SK-N-SH treated with all-trans-retinoic acid at 6 μM for 48 hours (cell line): ENCODE measurements around the gene TRAP1.
"Not testable (repeated sequence)": the region's sequence is repeated elsewhere in the genome, so short reads cannot be mapped to it uniquely, and the experiment has no call there.

Experiments
- ATAC-seq: fragments of 200-7000 bp; cut with Tn5 transposase; 3 replicates; pipeline ENCODE4 v1.9.1; 2020; ENCODE audit warnings: mild to moderate bottlenecking, moderate library complexity
- ARNTL ChIP-seq: fragments of 450-650 bp; formaldehyde crosslinking; IDR thresholded peaks from 2 replicates; pipeline ENCODE4 v1.5.0; 2020; ENCODE audit warnings: low read depth, mild to moderate bottlenecking, moderate library complexity, borderline replicate concordance
- BACH2 ChIP-seq: fragments of 250-450 bp; sonication (Bioruptor Pico); IDR thresholded peaks from 2 replicates; pipeline ENCODE4 v1.9.0; 2021; ENCODE audit warnings: mild to moderate bottlenecking, borderline replicate concordance
- GLIS3 ChIP-seq: fragments of 250-450 bp; sonication (Bioruptor Pico); IDR thresholded peaks from 2 replicates; pipeline ENCODE4 v1.5.0; 2020; ENCODE audit warnings: mild to moderate bottlenecking, moderate library complexity
- OSR1 ChIP-seq: fragments of 250-450 bp; sonication (Bioruptor Pico); IDR thresholded peaks from 2 replicates; pipeline ENCODE4 v1.8.0; 2022; ENCODE audit warnings: moderate library complexity, mild to moderate bottlenecking, inconsistent platforms
- PPARA ChIP-seq: fragments of 250-450 bp; sonication (Bioruptor Pico); IDR thresholded peaks from 2 replicates; pipeline ENCODE4 v1.5.0; 2020; ENCODE audit warnings: mild to moderate bottlenecking, borderline replicate concordance
- SNAI2 ChIP-seq: fragments of 250-450 bp; sonication (Bioruptor Pico); IDR thresholded peaks from 2 replicates; pipeline ENCODE4 v1.5.0; 2020; ENCODE audit warnings: mild to moderate bottlenecking, moderate library complexity
- TCF4 ChIP-seq: fragments of 250-450 bp; sonication (Bioruptor Pico); IDR thresholded peaks from 2 replicates; pipeline ENCODE4 v1.8.0; 2021; ENCODE audit warnings: mild to moderate bottlenecking, moderate library complexity, borderline replicate concordance
- TOX ChIP-seq: fragments of 250-450 bp; sonication (Bioruptor Pico); IDR thresholded peaks from 2 replicates; pipeline ENCODE4 v1.8.0; 2021; ENCODE audit warnings: mild to moderate bottlenecking, moderate library complexity, borderline replicate concordance
- ZC3H10 ChIP-seq: fragments of 250-450 bp; sonication (Bioruptor Pico); IDR thresholded peaks from 2 replicates; pipeline ENCODE4 v1.5.1; 2021; ENCODE audit warnings: mild to moderate bottlenecking, moderate library complexity
- ZFP3 ChIP-seq: fragments of 250-450 bp; sonication (Bioruptor Pico); IDR thresholded peaks from 2 replicates; pipeline ENCODE4 v1.5.0; 2020; ENCODE audit warnings: mild to moderate bottlenecking, moderate library complexity
- ZFP30 ChIP-seq: fragments of 450-650 bp; formaldehyde crosslinking; IDR thresholded peaks from 2 replicates; pipeline ENCODE4 v1.5.0; 2022; ENCODE audit warnings: mild to moderate bottlenecking, moderate library complexity
- ZNF70 ChIP-seq: fragments of 450-650 bp; formaldehyde crosslinking; IDR thresholded peaks from 2 replicates; pipeline ENCODE4 v1.5.0; 2020; ENCODE audit warnings: mild to moderate bottlenecking, moderate library complexity
- TF ChIP-seq, protein P1 (sequence below): fragments of 250-450 bp; sonication (Bioruptor Pico); IDR thresholded peaks from 2 replicates; pipeline ENCODE4 v1.8.0; 2021; ENCODE audit warnings: low read depth, mild to moderate bottlenecking, moderate library complexity, borderline replicate concordance
- TF ChIP-seq, protein P2 (sequence below): fragments of 250-450 bp; sonication (Bioruptor Pico); IDR thresholded peaks from 2 replicates; pipeline ENCODE4 v1.5.0; 2020; ENCODE audit warnings: mild to moderate bottlenecking, moderate library complexity
- TF ChIP-seq, protein P3 (sequence below): fragments of 250-450 bp; sonication (Bioruptor Pico); IDR thresholded peaks from 2 replicates; pipeline ENCODE4 v1.5.1; 2020; ENCODE audit warnings: low read depth, mild to moderate bottlenecking, moderate library complexity
- TF ChIP-seq, protein P4 (sequence below): fragments of 250-450 bp; sonication (Bioruptor Pico); IDR thresholded peaks from 2 replicates; pipeline ENCODE4 v1.8.0; 2020; ENCODE audit warnings: mild to moderate bottlenecking, moderate library complexity, borderline replicate concordance
- TF ChIP-seq, protein P5 (sequence below): fragments of 250-450 bp; sonication (Bioruptor Pico); IDR thresholded peaks from 2 replicates; pipeline ENCODE4 v1.5.1; 2021; ENCODE audit warnings: mild to moderate bottlenecking, moderate library complexity

The TRAP1 gene

DNA sequence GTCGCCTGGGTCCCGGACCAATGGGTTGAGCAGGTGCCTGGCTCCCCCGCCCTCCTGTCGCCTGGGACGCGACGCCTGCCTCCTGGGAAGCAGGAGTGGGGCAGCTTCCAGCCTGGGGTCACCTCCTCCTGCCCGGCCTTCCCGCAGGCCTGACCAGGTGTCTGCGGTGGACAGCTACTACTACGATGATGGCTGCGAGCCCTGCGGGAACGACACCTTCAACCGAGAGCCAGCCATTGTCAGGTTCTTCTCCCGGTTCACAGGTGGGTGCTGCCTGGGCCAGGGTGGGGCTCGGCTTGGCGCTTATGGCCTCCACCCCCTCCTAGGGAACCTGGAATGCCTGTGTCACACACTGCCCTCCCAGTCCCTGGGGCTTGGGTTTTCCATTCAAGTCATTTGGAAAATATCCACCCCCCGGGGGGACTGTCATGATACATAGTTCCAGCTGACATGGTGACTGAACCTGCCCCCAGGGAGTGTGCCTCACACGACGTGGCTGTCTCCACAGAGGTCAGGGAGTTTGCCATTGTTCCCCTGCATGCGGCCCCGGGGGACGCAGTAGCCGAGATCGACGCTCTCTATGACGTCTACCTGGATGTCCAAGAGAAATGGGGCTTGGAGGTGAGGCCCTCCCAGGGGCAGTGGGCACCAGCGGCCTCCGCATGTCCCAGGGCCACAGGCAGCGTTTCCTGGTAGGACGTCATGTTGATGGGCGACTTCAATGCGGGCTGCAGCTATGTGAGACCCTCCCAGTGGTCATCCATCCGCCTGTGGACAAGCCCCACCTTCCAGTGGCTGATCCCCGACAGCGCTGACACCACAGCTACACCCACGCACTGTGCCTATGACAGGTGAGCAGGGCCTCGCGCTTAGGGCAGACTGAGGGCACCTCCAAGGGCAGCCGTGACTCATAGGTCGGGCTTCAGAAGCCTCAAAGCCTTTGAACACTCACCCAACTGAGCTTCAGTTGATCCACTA, 60.5 kb downstream of the TRAP1 start:
- TF ChIP-seq, protein P1, sequence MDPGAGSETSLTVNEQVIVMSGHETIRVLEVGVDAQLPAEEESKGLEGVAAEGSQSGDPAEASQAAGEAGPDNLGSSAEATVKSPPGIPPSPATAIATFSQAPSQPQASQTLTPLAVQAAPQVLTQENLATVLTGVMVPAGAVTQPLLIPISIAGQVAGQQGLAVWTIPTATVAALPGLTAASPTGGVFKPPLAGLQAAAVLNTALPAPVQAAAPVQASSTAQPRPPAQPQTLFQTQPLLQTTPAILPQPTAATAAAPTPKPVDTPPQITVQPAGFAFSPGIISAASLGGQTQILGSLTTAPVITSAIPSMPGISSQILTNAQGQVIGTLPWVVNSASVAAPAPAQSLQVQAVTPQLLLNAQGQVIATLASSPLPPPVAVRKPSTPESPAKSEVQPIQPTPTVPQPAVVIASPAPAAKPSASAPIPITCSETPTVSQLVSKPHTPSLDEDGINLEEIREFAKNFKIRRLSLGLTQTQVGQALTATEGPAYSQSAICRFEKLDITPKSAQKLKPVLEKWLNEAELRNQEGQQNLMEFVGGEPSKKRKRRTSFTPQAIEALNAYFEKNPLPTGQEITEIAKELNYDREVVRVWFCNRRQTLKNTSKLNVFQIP (CRISPR knock-in tag) = no peak
- TF ChIP-seq PPARA (CRISPR knock-in tag) = no peak
- no peak for TF ChIP-seq ZNF70
- TF ChIP-seq SNAI2 = no peak
- TF ChIP-seq, protein P2, sequence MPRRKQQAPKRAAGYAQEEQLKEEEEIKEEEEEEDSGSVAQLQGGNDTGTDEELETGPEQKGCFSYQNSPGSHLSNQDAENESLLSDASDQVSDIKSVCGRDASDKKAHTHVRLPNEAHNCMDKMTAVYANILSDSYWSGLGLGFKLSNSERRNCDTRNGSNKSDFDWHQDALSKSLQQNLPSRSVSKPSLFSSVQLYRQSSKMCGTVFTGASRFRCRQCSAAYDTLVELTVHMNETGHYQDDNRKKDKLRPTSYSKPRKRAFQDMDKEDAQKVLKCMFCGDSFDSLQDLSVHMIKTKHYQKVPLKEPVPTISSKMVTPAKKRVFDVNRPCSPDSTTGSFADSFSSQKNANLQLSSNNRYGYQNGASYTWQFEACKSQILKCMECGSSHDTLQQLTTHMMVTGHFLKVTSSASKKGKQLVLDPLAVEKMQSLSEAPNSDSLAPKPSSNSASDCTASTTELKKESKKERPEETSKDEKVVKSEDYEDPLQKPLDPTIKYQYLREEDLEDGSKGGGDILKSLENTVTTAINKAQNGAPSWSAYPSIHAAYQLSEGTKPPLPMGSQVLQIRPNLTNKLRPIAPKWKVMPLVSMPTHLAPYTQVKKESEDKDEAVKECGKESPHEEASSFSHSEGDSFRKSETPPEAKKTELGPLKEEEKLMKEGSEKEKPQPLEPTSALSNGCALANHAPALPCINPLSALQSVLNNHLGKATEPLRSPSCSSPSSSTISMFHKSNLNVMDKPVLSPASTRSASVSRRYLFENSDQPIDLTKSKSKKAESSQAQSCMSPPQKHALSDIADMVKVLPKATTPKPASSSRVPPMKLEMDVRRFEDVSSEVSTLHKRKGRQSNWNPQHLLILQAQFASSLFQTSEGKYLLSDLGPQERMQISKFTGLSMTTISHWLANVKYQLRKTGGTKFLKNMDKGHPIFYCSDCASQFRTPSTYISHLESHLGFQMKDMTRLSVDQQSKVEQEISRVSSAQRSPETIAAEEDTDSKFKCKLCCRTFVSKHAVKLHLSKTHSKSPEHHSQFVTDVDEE (CRISPR knock-in tag) = no peak
- TF ChIP-seq, protein P3, sequence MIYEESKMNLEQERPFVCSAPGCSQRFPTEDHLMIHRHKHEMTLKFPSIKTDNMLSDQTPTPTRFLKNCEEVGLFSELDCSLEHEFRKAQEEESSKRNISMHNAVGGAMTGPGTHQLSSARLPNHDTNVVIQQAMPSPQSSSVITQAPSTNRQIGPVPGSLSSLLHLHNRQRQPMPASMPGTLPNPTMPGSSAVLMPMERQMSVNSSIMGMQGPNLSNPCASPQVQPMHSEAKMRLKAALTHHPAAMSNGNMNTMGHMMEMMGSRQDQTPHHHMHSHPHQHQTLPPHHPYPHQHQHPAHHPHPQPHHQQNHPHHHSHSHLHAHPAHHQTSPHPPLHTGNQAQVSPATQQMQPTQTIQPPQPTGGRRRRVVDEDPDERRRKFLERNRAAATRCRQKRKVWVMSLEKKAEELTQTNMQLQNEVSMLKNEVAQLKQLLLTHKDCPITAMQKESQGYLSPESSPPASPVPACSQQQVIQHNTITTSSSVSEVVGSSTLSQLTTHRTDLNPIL (CRISPR knock-in tag) = no peak
- no peak for TF ChIP-seq TCF4 (CRISPR knock-in tag)
- TF ChIP-seq OSR1 = no peak
- TF ChIP-seq, protein P4, sequence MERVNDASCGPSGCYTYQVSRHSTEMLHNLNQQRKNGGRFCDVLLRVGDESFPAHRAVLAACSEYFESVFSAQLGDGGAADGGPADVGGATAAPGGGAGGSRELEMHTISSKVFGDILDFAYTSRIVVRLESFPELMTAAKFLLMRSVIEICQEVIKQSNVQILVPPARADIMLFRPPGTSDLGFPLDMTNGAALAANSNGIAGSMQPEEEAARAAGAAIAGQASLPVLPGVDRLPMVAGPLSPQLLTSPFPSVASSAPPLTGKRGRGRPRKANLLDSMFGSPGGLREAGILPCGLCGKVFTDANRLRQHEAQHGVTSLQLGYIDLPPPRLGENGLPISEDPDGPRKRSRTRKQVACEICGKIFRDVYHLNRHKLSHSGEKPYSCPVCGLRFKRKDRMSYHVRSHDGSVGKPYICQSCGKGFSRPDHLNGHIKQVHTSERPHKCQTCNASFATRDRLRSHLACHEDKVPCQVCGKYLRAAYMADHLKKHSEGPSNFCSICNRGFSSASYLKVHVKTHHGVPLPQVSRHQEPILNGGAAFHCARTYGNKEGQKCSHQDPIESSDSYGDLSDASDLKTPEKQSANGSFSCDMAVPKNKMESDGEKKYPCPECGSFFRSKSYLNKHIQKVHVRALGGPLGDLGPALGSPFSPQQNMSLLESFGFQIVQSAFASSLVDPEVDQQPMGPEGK (CRISPR knock-in tag) = no peak
- TF ChIP-seq ZC3H10 (CRISPR knock-in tag) = no peak
- TF ChIP-seq TOX (CRISPR knock-in tag) = no peak
- no peak for TF ChIP-seq ZFP30 (CRISPR knock-in tag)
- TF ChIP-seq BACH2 (CRISPR knock-in tag) = no peak
- TF ChIP-seq ARNTL = no peak
- no peak for TF ChIP-seq ZFP3 (CRISPR knock-in tag)
- no peak for ATAC-seq

DNA sequence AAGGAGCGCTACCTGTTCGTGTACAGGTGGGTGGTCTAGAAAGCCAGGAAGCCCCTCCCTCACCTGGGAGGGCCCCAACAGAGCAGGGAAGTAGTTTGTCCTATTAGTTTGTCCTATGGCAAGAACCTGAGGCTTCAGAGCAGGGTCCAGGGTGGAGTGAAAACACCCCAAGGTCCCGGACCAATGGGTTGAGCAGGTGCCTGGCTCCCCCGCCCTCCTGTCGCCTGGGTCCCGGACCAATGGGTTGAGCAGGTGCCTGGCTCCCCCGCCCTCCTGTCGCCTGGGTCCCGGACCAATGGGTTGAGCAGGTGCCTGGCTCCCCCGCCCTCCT, 61.2 kb downstream of the TRAP1 start:
- not testable (repeated sequence) for ATAC-seq

DNA sequence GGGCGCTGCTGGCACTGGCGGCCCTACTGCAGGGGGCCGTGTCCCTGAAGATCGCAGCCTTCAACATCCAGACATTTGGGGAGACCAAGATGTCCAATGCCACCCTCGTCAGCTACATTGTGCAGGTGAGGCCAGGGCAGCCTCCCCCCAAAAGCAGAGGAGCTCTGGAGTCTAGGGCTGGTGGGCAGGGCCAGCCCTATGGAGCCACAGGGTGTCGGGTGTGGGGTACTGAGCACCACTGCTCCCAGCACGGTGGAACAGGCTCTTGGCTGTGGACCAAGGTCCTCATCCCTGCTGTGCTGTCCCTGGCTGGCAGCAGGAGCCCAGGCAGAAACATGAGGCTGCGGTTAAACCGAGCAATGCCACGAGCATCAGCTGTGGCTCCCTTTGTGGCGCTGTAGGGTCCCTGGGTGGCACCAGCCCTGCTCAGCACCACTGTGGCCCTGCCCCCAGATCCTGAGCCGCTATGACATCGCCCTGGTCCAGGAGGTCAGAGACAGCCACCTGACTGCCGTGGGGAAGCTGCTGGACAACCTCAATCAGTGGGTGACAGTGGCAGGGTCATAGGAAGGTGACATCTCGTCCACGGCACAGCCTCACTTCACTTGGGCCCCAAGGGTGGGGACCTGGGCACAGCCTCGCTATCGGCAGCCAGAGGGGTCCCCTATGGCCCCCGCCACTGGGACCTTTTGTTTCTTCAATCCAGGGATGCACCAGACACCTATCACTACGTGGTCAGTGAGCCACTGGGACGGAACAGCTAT, 61.7 kb downstream of the TRAP1 start:
- no peak for TF ChIP-seq PPARA (CRISPR knock-in tag)

DNA sequence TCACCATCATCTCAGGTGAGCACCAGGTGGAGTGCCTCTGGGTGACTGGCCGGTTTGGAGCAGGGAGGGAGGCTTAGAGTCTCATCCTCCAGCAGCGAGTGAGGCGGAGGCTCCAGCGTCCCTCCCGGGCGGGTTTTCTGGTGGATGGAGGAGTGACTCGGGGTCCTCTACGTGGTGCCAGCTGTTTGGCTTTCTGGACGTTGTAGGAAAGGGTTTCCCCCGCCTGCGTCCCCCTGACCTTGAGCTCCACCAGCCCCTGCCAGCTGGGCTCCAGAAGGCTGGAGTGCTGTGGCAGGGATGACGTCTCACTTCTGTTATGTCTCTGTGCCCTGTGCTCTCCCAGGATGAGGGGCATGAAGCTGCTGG, 62.3 kb downstream of the TRAP1 start:
- TF ChIP-seq TCF4 (CRISPR knock-in tag) (no peak), GLIS3 (CRISPR knock-in tag) (no peak)
- TF ChIP-seq, protein P2 (CRISPR knock-in tag) = no peak
- TF ChIP-seq, protein P5, sequence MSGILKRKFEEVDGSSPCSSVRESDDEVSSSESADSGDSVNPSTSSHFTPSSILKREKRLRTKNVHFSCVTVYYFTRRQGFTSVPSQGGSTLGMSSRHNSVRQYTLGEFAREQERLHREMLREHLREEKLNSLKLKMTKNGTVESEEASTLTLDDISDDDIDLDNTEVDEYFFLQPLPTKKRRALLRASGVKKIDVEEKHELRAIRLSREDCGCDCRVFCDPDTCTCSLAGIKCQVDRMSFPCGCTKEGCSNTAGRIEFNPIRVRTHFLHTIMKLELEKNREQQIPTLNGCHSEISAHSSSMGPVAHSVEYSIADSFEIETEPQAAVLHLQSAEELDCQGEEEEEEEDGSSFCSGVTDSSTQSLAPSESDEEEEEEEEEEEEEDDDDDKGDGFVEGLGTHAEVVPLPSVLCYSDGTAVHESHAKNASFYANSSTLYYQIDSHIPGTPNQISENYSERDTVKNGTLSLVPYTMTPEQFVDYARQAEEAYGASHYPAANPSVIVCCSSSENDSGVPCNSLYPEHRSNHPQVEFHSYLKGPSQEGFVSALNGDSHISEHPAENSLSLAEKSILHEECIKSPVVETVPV (CRISPR knock-in tag) = no peak
- no peak for ATAC-seq

More for the DNA sequence above, 61.7 kb downstream of the TRAP1 start:
- ATAC-seq = no peak
